GM21529 (cell line): ENCODE data around the gene RFT1.

Experiments used
- ATAC-seq: cut with Tn5 transposase; IDR thresholded peaks from one replicate; pipeline ENCODE4 v1.9.1; 2021; ENCODE audit not compliant: unreplicated experiment

Gene RFT1

DNA sequence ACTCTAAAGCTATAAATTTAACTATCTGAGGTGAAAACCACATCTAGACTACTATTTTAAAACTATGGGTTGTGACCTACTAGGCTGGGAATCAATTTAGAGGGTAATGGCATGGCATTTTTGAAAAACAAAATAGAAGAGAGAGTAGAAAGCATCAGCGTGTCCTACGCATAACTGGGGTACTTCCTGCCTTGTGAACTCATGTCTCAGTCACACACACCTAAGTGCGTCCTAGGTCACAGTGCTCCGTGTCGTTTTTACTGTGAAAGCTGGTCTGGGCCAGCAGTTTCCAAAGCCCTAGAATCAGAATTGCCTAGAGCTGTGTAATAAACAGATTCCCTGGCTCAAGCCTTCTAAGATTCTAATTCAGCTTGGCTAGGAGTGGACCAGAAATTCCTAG, 32.3 kb downstream of the RFT1 start:
- ATAC-seq, result no peak

- ATAC-seq, result no peak
Observed at GRCh38 chr3:53092942-53093341, 37.3 kb downstream of the RFT1 start.

DNA sequence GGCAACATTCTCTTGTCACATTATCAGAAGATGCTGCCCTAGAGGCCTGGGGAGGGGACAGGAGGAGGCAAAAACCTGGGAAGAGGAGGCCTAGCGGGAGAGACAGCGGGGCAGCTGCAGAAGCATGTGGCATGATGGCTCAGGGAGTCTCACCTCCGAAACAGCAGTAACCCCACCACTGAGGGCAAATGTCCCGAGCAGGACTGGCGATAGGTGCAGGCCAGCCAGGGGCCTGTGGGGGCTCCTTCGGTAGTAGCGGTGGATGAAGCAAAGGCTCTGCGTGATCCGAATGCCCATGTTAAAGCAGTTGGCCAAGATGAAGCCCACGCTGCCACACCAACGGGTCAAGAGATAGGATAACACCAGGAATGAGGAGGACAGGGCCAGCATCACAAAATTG, 38.0 kb downstream of the RFT1 start:
- no peak for ATAC-seq

DNA sequence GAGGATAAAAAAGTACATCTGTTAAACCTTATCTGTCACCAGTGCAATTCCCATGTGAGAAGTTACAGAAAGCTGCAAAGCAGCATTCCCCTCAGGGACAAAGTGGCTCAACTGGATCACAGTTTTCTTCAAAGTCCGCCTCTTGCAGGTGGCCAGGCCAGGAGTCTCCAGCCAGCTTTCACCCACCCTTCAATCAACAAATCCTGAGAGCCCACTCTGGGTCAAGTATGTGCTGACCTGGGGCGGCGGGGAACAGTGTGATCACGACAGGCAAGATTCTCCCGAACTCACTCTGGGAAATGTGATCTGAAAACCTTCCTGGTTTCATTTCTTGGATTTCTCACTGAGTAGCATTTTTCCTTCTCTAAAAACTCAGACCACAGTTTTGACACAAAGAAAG, 39.2 kb downstream of the RFT1 start:
- ATAC-seq, result no peak

DNA sequence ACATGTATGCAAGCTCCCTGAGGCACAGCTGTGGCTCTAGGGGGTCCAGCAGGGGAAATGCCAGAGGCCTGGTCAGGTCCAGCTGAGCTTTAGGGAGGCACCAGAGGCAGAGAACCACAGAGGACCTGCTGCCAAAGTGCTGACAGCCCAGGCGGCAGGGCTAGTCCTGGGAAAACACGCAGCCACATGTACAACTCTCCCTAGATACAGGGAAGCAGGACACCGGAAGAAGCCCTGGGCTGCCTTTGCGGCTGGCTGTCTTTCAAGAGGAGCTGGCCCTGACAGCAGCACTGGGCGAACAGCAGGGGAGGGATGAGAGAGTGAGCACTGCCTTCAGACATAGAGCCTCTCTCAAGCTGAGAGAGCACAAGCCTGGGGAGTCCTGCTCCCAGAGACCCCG, 40.7 kb downstream of the RFT1 start:
- ATAC-seq, result no peak

DNA sequence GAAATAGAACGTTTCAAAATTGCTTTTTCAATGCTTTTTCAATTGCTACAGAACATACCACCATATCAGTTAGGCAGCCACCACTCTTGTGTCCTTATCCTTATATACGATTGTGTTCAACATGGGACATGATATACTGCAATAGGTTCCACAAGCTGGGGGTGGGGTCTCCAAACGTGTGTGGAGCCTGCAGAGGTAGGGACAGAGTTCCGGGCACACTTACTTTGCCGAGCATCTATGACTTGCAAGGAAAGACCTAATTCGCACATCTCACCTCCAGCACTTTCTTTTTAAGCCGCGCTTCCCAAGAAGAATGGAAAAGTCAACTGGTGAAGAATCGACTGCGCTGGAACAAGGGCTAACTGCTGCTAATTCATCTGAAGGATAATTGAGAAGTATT, 44.8 kb downstream of the RFT1 start:
- no peak for ATAC-seq

- no peak for ATAC-seq
Observed at GRCh38 chr3:53084310-53085001, 45.8 kb downstream of the RFT1 start.

- ATAC-seq, result no peak
Observed at GRCh38 chr3:53083949-53084309, 46.3 kb downstream of the RFT1 start.

DNA sequence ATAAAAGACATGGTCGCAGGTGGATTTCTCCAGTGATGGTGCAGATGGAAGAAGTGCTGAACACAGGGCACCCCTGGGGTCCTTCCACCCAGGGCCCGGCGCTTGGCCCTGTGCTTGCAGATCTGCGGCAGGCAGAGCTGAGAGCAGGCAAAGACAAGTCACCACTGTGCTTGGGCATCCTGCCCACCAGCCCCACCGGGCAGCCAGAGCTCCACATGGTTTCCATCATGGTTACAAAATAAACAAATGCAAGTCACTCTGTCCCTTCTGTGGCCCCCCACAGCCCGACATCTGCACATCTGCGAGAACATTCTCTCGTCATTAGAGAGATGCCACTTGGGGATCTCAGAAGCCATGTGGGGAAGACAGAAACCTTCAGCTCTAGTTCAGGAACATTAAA, 46.7 kb downstream of the RFT1 start:
- ATAC-seq, result no peak

GRCh38 chr3:53082736-53083135, 47.5 kb downstream of the RFT1 start:
- ATAC-seq, result no peak

- no peak for ATAC-seq
Observed at GRCh38 chr3:53081318-53081717, 48.9 kb downstream of the RFT1 start.

- no peak for ATAC-seq
Observed at GRCh38 chr3:53080612-53081205, 49.5 kb downstream of the RFT1 start.

GRCh38 chr3:53079791-53080555, 50.3 kb downstream of the RFT1 start:
- ATAC-seq, result no peak

GRCh38 chr3:53079147-53079546, 51.1 kb downstream of the RFT1 start:
- no peak for ATAC-seq

DNA sequence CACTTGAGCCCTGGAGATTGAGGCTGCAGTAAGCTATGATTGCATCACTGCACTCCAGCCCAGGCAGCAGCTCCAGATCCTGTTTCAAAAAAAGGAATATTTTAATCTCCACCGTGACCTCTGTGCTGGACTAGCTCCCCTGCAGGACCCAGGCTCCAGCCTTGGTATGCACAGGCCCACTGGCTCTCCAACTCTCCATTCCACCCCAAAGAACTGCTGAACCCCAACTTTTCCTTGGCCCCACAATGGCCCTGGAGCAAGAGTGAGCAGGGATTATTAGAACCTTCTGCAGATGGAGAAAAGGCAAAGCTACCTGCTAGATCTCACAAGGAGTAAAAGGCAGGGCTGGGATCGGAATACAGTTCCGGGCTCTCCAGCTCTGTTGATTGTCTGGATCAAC, 51.6 kb downstream of the RFT1 start:
- no peak for ATAC-seq

DNA sequence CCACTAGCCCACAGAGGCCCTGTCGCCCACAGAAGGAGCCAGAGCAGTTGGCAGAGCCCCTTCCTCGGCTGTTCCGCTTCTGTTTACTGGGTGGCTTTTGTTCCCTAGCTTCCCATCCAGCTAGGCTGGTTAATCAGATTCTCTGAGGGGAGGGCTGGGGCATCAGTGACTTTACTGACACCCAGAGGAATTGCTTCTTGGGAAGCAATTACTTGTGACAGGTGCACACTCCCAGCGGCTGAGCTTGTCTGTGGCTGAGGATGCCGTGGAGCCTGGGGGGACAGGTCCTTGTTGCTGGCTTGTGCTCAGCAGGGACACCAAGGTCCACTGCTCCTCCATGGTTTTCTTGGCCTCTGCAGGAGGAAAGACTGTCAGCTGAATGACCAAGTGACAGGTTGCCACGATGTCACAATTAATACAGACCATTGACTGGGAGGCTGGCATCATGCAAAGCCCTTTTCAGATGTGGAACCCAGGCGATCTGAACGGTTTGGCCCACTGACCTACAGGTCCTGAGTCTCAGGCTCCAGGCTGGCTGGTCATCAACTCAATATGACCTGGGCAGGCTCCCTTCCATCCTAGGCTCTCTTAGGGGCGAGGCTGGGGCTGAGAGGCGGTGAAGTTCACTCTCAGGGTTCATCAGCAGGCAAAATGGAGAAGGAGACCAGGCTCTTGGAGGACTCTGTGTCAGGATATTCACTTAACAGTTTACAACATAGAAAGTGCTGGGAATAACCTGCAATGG, 52.6 kb downstream of the RFT1 start:
- no peak for ATAC-seq

DNA sequence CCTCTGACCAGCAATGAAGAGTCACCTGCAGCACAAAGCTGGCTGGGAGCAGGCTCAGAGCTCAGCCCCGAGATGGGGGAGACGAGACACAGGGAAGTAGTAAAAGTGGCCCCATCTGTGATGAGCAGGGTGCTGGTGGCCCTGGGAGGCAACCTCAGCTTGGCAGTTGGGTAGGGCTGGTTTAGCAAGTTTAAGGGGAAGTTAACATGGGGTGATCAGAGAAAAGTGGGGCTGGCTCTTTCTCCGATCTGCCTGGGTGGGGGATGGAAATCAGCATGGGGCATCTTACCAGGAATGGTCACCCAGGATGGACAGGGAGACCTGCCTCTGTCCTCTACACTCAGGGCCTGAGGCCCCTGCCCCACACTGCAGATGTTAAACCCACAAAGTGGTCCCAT, 54.5 kb downstream of the RFT1 start:
- no peak for ATAC-seq

DNA sequence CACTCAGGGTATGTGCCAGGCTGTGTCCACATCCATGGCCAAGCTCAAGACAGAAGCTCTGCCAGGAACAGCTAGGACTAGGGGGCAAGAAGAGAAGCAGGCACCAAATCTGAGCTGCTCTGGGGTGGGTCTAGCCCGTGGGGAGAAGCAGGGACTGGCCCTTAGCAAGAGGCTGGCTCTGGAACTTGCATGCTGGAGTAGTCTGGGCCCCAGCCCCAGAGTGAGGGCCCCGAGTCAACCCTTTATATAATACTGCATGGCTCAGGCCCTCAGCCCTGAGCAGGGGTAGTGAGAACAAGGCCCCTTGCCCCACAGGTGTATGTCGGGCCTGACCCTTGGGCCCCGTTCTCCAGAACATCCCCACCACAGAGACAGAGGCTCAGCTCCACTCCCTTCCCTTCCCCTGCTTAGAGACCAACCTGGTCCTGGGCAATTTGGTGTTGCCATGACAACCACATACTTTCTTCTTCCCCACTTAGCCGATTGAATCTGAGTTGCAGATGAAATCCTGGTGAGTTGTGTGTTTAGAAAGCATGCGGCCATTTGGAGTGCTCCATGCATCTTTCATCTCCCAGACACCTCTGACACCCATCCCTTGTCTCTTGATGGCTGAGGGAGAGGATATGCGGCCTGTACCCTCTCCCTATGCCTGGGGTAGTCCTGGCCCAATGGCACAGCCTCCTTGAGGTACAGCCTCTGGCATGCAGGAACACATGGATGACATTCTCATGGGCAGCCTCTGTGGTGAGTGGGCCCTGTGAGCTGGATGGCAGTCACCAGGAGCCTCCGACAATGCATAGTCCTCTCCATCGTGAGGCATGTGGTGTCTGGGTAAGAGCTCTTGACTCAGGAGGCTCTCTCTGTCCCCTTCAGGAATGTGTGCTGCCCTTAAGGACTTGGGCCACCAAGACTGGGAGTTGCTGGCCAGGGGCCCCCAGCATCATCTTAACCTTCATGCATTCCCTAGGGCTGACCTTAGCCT, 55.2 kb downstream of the RFT1 start:
- ATAC-seq, result no peak

- no peak for ATAC-seq
Observed at GRCh38 chr3:53074366-53074696, 55.9 kb downstream of the RFT1 start.

- no peak for ATAC-seq
Observed at GRCh38 chr3:53073553-53074365, 56.5 kb downstream of the RFT1 start.
